Heart left ventricle (tissue), 16 donors: ENCODE measurements around the gene FAN1. TPM values are rescaled to one million over a fixed set of nuclear protein-coding genes. Genes with fewer than 3 reads are reported as not detected.

Experiments used
- ATAC-seq, 4 donors: fragments of 200-7000 bp; cut with Tn5 transposase; one replicate each; pipeline ENCODE4 v1.9.1; 2020 to 2022; ENCODE audit warnings: moderate library complexity in 4 of 4, mild to moderate bottlenecking in 3 of 4, moderate number of reproducible peaks in 1 of 4
- DNase-seq, 5 donors: peaks; one replicate each; pipeline ENCODE4 v3.0.0-alpha.2; 2020
- H3K27ac ChIP-seq, 12 donors: fragments of 200-600 bp; sonication (generic) in 4 of 12; one replicate each; pipeline versions ENCODE4 v1.5.0 to v1.8.0; 2016 to 2022; ENCODE audit warnings: mild to moderate bottlenecking in 2 of 12
- H3K27me3 ChIP-seq, 9 donors: fragments of 200-600 bp; sonication (generic) in 2 of 9; one replicate each; pipeline versions ENCODE4 v1.5.1 to v1.8.0; 2016 to 2022; ENCODE audit warnings: mild to moderate bottlenecking in 3 of 9
- H3K36me3 ChIP-seq, 9 donors: fragments of 200-600 bp; sonication (generic) in 2 of 9; one replicate each; pipeline versions ENCODE4 v1.5.0 to v1.8.0; 2018 to 2022; ENCODE audit warnings: mild to moderate bottlenecking in 2 of 9
- H3K4me1 ChIP-seq, 12 donors: fragments of 200-600 bp; sonication (generic) in 4 of 12; one replicate each; pipeline versions ENCODE4 v1.5.0 to v1.8.0; 2016 to 2022; ENCODE audit warnings: mild to moderate bottlenecking in 3 of 12
- H3K4me3 ChIP-seq, 12 donors: fragments of 200-600 bp; sonication (generic) in 4 of 12; one replicate each; pipeline versions ENCODE4 v1.5.0 to v1.8.0; 2017 to 2022; ENCODE audit warnings: mild to moderate bottlenecking in 9 of 12, moderate library complexity in 4 of 12
- H3K9me3 ChIP-seq, 12 donors: fragments of 200-600 bp; sonication (generic) in 4 of 12; one replicate each; pipeline versions ENCODE4 v1.5.0 to v1.8.0; 2016 to 2022; ENCODE audit warnings: mild to moderate bottlenecking in 1 of 12
- CTCF ChIP-seq, 12 donors: fragments of 200-600 bp; sonication (generic) in 4 of 12; IDR thresholded peaks; one replicate each; pipeline versions ENCODE4 v1.5.0 to v1.8.0; 2018 to 2022; ENCODE audit warnings: antibody characterized with exemption in 12 of 12, mild to moderate bottlenecking in 5 of 12
- POLR2A ChIP-seq, 2 donors: fragments of 450-650 bp; IDR thresholded peaks; one replicate each; pipeline ENCODE4 v1.6.1; 2017; ENCODE audit warnings: antibody characterized with exemption in 2 of 2, mild to moderate bottlenecking in 2 of 2, moderate library complexity in 2 of 2
- WGBS, 4 donors: extraction: QIAGEN DNeasy Blood & Tissue Kit in 2 of 4; methylation state at CpG; one replicate each; pipeline versions ENCODE4 v1.1.5 to v1.1.7; 2013 to 2018; 5-methylcytosine and 5-hydroxymethylcytosine counted together
- intact Hi-C, 10 donors: fragments of 100-400 bp; cut with DNase I; formaldehyde crosslinking; loops; one replicate each; pipeline versions ENCODE4 v1.11.1 to v1.14.2; 2022
- polyA plus RNA-seq, 2 donors: library from polyadenylated mRNA; stranded (reverse); fragments of 200-250 nt; gene quantifications; one replicate each; pipeline ENCODE4 v1.2.3, GENCODE V29; 2013
- total RNA-seq, 9 donors: library from RNA; depleted of rRNA in 2 of 9; stranded (reverse); fragments of >200 nt in 2 of 9; fragmentation: NEBNext Ultra II Directional in 3 of 9; extraction: Animal tissue kit (Norgen Biotek cat#: 25700) in 3 of 9; gene quantifications; one replicate each; pipeline versions ENCODE4 v1.1.0 to v1.2.4, GENCODE V29; 2016 to 2023
- donor health status: ischemic (EF 13 %, LVEDD 7.1; RV severe dilation, severe dysfunction).
- donor health status: healthy with polysubstance abuse.
- donor health status: DM: no; HTN: yes; CAD: no.
- donor health status: DM: no; HTN: no; CAD: no.
- donor health status: ischemic (EF 25% LVEDD 6.9; RV normal size, moderate dysfunction).
- donor health status: ischemic (EF 25% LVEDD 5.7; RV mildly dilated, moderate dysfunction).
- donor health status: healthy.
- donor health status: DM: yes; HTN: yes; CAD: no.
- donor health status: ischemic (EF 35%, LVEDD 5.7; RV mildly dilated, moderate dysfunction).
- donor health status: nonischemic (EF 11% LVEDD 7.7; RV severe dilation, severe dysfunction).
- donor health status: DM: yes; HTN: yes; CAD: no.
- donor health status: PGD.
- donor health status: ischemic (EF 29% LVEDD 5.4; RV normal size, mild dysfunction).
- donor health status: nonischemic (EF 23%, LVEDD 6.1; RV moderate dilation, normal function).

Gene FAN1
- total and polyA plus RNA-seq, 11 donors = 7.3 to 21.4 (median 17.5) TPM

GRCh38 chr15:30991255-30992235 is 87.8 kb downstream of the FAN1 start, which contains the start of gene MTMR10:
TSS of gene MTMR10 (minus strand) at chr15:30991628. CDS start at chr15:30991506, 122 bp downstream.
- DNase-seq = peak; percentile 61 to 88 (median 84)
- 0 to 1% (median 0%) methylated on average over 45 to 114 of the region's 114 CpGs for WGBS, 4 donors

DNA sequence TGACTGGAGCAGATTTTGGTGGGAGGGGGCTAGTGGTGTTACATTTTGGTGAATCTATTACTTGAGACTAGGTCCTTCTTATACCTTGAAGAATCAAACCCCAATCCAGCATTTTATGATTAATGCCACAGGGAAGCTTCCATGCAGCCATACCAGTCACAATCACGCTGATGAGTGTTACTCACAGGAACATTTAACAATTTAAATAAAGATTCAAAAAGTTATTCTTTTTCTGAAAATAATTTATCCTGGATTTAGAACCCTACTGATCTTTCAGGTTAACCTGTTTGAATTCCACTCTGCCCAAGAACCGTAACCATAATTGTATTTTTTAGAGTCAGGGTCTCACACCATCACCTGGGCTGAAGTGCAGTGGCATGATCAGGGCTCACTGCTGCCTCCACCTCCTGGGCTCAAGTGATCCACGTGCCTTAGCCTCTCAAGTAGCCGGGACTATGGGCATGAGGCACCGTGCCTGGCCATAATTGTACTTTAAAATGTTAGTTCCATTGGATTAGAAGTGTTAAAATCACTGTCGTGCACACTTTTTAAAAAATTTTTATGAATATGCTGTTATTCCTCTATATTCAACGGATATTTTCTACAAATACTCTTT is 88.6 kb downstream of the FAN1 start:
- Histone ChIP-seq H3K4me1 (peaks cover 0 to 42% (median 31%) of the 10 kb centered on the region in 12 donors), H3K27ac (peak overlapping the region; percentile 89 to 99 (median 96)), H3K4me3 (peak overlapping the region; percentile 82 to 99 (median 94)), H3K36me3 (peaks cover 0 to 11% (median 0%) of the 10 kb centered on the region in 9 donors), H3K27me3 (no peaks in the 10 kb centered on the region), H3K9me3 (no peaks in the 10 kb centered on the region)
- 56 to 80% (median 64%) methylated on average over 7 of the region's 7 CpGs for WGBS, 4 donors
- intact Hi-C loops = loop anchor here in 4 of 10 donors (5.0 to 10.0 kb wide), 7 partner anchors 40 to 402 kb away; partner anchors contain the start of genes FAN1 (in 1 of the 4) and KLF13 (in 1 of the 4)
- no peak for TF ChIP-seq POLR2A (IDR thresholded peaks at IDR 0.05)
- no peak for TF ChIP-seq CTCF (IDR thresholded peaks at IDR 0.05)
- ATAC-seq (no peak), DNase-seq (no peak)

More at GRCh38 chr15:30991255-30992235, 87.8 kb downstream of the FAN1 start, which contains the start of gene MTMR10:
- intact Hi-C loops = loop anchor here in 4 of 10 donors (2.0 to 10.0 kb wide), 8 partner anchors 41 to 497 kb away; partner anchors contain the start of genes FAN1 (in 1 of the 4) and KLF13 (in 1 of the 4)
- peak within 1 kb of the TSS; percentile 82 to 99 (median 94) for H3K4me3 ChIP-seq
- H3K27ac ChIP-seq = peak within 1 kb of the TSS; percentile 89 to 99 (median 96)
- TF ChIP-seq POLR2A (IDR thresholded peaks at IDR 0.05) (peak in 1 of 2 donors; percentile 82), CTCF (IDR thresholded peaks at IDR 0.05) (no peak)
- no peaks in the 10 kb centered on the region for H3K27me3 ChIP-seq
- H3K4me1 ChIP-seq = peaks cover 0 to 47% (median 39%) of the 10 kb centered on the region in 12 donors
- ATAC-seq = peak; percentile 70 to 98 (median 96)
- no peaks in the 10 kb centered on the region for H3K9me3 ChIP-seq
- H3K36me3 ChIP-seq = peaks cover 0 to 19% (median 0%) of the 10 kb centered on the region in 9 donors

Other genes starting within 250 kb of the FAN1 start
- 10 to 100 TPM; 14.4 to 38.9 (median 27.8) TPM for gene MTMR10, start 87.7 kb downstream of the FAN1 start, total RNA-seq
- 10 to 100 TPM in 1 of 2 donors, 1 to 10 TPM in 1; 8.6 to 22.6 TPM for gene MTMR10, start 87.7 kb downstream of the FAN1 start, polyA plus RNA-seq
- not detected for gene TRPM1, start 197.8 kb downstream of the FAN1 start, total RNA-seq
- under 1 TPM in 1 of 2 donors, not detected in 1; 0.25 TPM for gene TRPM1, start 197.8 kb downstream of the FAN1 start, polyA plus RNA-seq